Measurements from ENCODE around the gene NEU1. TPM values are rescaled to one million over a fixed set of nuclear protein-coding genes. Genes with fewer than 3 reads are reported as not detected.

The NEU1 gene
- total and polyA plus RNA-seq, 5 donors from 2014 or later: 26.4 to 32.4 (median 29.1) TPM

Other genes starting within 250 kb of the NEU1 start
Only the 30 nearest of the 36 such genes appear.
- gene GPANK1, start 197.8 kb downstream of the NEU1 start, total RNA-seq: 9.8 TPM
- 10 to 100 TPM; 21.6 to 27.3 (median 25.2) TPM for gene GPANK1, start 197.8 kb downstream of the NEU1 start, polyA plus RNA-seq
- 141 TPM for gene CSNK2B, start 196.7 kb downstream of the NEU1 start, total RNA-seq
- gene CSNK2B, start 196.7 kb downstream of the NEU1 start, polyA plus RNA-seq: 100 to 1,000 TPM; 235 to 285 (median 261) TPM
- 38.8 TPM for gene LY6G5B, start 192.8 kb downstream of the NEU1 start, total RNA-seq
- not detected for gene LY6G5B, start 192.8 kb downstream of the NEU1 start, polyA plus RNA-seq
- gene LY6G5C, start 181.8 kb downstream of the NEU1 start, total RNA-seq: 3.1 TPM
- gene LY6G5C, start 181.8 kb downstream of the NEU1 start, polyA plus RNA-seq: 10 to 100 TPM in 3 of 4 donors, 1 to 10 TPM in 1; 7.4 to 19.9 (median 11.9) TPM
- 78.4 TPM for gene ABHD16A, start 159.5 kb downstream of the NEU1 start, total RNA-seq
- gene ABHD16A, start 159.5 kb downstream of the NEU1 start, polyA plus RNA-seq: 10 to 100 TPM; 33.4 to 43.2 (median 35.8) TPM
- 1.5 TPM for gene LY6G6F, start 156.0 kb downstream of the NEU1 start, total RNA-seq
- not detected for gene LY6G6F, start 156.0 kb downstream of the NEU1 start, polyA plus RNA-seq
- not detected for gene LY6G6D, start 147.5 kb downstream of the NEU1 start, total RNA-seq
- not detected for gene LY6G6D, start 147.5 kb downstream of the NEU1 start, polyA plus RNA-seq
- gene LY6G6C, start 141.1 kb downstream of the NEU1 start, total RNA-seq: not detected
- gene LY6G6C, start 141.1 kb downstream of the NEU1 start, polyA plus RNA-seq: not detected
- 10.8 TPM for gene MPIG6B, start 139.4 kb downstream of the NEU1 start, total RNA-seq
- under 1 TPM in 1 of 4 donors, not detected in 3; 0.43 TPM for gene MPIG6B, start 139.4 kb downstream of the NEU1 start, polyA plus RNA-seq
- gene DDAH2, start 133.5 kb downstream of the NEU1 start, total RNA-seq: 13.6 TPM
- 10 to 100 TPM; 16.0 to 19.8 (median 17.7) TPM for gene DDAH2, start 133.5 kb downstream of the NEU1 start, polyA plus RNA-seq
- 192 TPM for gene CLIC1, start 126.3 kb downstream of the NEU1 start, total RNA-seq
- gene CLIC1, start 126.3 kb downstream of the NEU1 start, polyA plus RNA-seq: 100 to 1,000 TPM; 481 to 771 (median 621) TPM
- 17.4 TPM for gene MSH5, start 122.8 kb downstream of the NEU1 start, total RNA-seq
- gene MSH5, start 122.8 kb downstream of the NEU1 start, polyA plus RNA-seq: 1 to 10 TPM; 1.2 to 3.3 (median 1.3) TPM
- 2.3 TPM for gene SAPCD1, start 100.2 kb downstream of the NEU1 start, total RNA-seq
- gene SAPCD1, start 100.2 kb downstream of the NEU1 start, polyA plus RNA-seq: not detected
- gene VWA7, start 85.5 kb downstream of the NEU1 start, total RNA-seq: 6.8 TPM
- 1 to 10 TPM in 3 of 4 donors, under 1 TPM in 1; 0.91 to 1.2 (median 1.2) TPM for gene VWA7, start 85.5 kb downstream of the NEU1 start, polyA plus RNA-seq
- gene VARS1, start 67.1 kb downstream of the NEU1 start, total RNA-seq: 63.4 TPM
- gene VARS1, start 67.1 kb downstream of the NEU1 start, polyA plus RNA-seq: 10 to 100 TPM; 27.1 to 45.1 (median 29.9) TPM
- 29.3 TPM for gene LSM2, start 55.9 kb downstream of the NEU1 start, total RNA-seq
- gene LSM2, start 55.9 kb downstream of the NEU1 start, polyA plus RNA-seq: 100 to 1,000 TPM in 1 of 4 donors, 10 to 100 TPM in 3; 80.0 to 122 (median 87.5) TPM
- gene HSPA1L, start 47.5 kb downstream of the NEU1 start, total RNA-seq: 5.5 TPM
- gene HSPA1L, start 47.5 kb downstream of the NEU1 start, polyA plus RNA-seq: 1 to 10 TPM; 2.2 to 4.2 (median 3.5) TPM
- gene HSPA1A, start 47.3 kb downstream of the NEU1 start, total RNA-seq: 30.6 TPM
- gene HSPA1A, start 47.3 kb downstream of the NEU1 start, polyA plus RNA-seq: 10 to 100 TPM; 65.7 to 93.0 (median 80.5) TPM
- gene HSPA1B, start 35.1 kb downstream of the NEU1 start, total RNA-seq: 27.3 TPM
- 1 to 10 TPM; 2.3 to 6.8 (median 3.0) TPM for gene HSPA1B, start 35.1 kb downstream of the NEU1 start, polyA plus RNA-seq
- 1.0 TPM for gene SLC44A4, start 16.2 kb upstream of the NEU1 start, total RNA-seq
- gene SLC44A4, start 16.2 kb upstream of the NEU1 start, polyA plus RNA-seq: not detected
- 46.4 TPM for gene EHMT2, start 34.9 kb upstream of the NEU1 start, total RNA-seq
- gene EHMT2, start 34.9 kb upstream of the NEU1 start, polyA plus RNA-seq: 10 to 100 TPM; 29.4 to 33.5 (median 31.9) TPM
- gene ZBTB12, start 39.3 kb upstream of the NEU1 start, total RNA-seq: 0.20 TPM
- not detected for gene ZBTB12, start 39.3 kb upstream of the NEU1 start, polyA plus RNA-seq
- 1.3 TPM for gene C2, start 64.9 kb upstream of the NEU1 start, total RNA-seq
- under 1 TPM in 1 of 4 donors, not detected in 3; 0.47 TPM for gene C2, start 64.9 kb upstream of the NEU1 start, polyA plus RNA-seq
- gene CFB, start 83.3 kb upstream of the NEU1 start, total RNA-seq: 0.64 TPM
- 1 to 10 TPM in 3 of 4 donors, under 1 TPM in 1; 0.68 to 1.9 (median 1.6) TPM for gene CFB, start 83.3 kb upstream of the NEU1 start, polyA plus RNA-seq
- gene NELFE, start 96.2 kb upstream of the NEU1 start, total RNA-seq: 51.4 TPM
- 10 to 100 TPM; 52.9 to 62.3 (median 60.5) TPM for gene NELFE, start 96.2 kb upstream of the NEU1 start, polyA plus RNA-seq
- gene SKIC2, start 96.4 kb upstream of the NEU1 start, total RNA-seq: 101 TPM
- 10 to 100 TPM; 16.2 to 20.9 (median 17.5) TPM for gene SKIC2, start 96.4 kb upstream of the NEU1 start, polyA plus RNA-seq
- 47.7 TPM for gene DXO, start 109.3 kb upstream of the NEU1 start, total RNA-seq
- 10 to 100 TPM in 2 of 4 donors, 1 to 10 TPM in 2; 8.4 to 10.5 (median 9.6) TPM for gene DXO, start 109.3 kb upstream of the NEU1 start, polyA plus RNA-seq
- gene C4A, start 119.2 kb upstream of the NEU1 start, total RNA-seq: 4.0 TPM
- gene C4A, start 119.2 kb upstream of the NEU1 start, polyA plus RNA-seq: under 1 TPM in 2 of 4 donors, not detected in 2; 0.28 to 0.30 TPM
- 3.6 TPM for gene C4B, start 152.0 kb upstream of the NEU1 start, total RNA-seq
- gene C4B, start 152.0 kb upstream of the NEU1 start, polyA plus RNA-seq: under 1 TPM in 1 of 4 donors, not detected in 3; 0.52 TPM
- gene CYP21A2, start 175.6 kb upstream of the NEU1 start, total RNA-seq: not detected
- gene CYP21A2, start 175.6 kb upstream of the NEU1 start, polyA plus RNA-seq: not detected